H1 (cell line): ENCODE results near the gene MCF2L.

ENCODE experiments used
- BRCA1 ChIP-seq: IDR thresholded peaks from 2 replicates; pipeline ENCODE4 v1.6.1; 2012; ENCODE audit warnings: low read depth, low read length, improper control_type of control experiment
- EZH2 ChIP-seq: fragments of 200-600 bp; sonication (generic); IDR thresholded peaks from 2 replicates; pipeline ENCODE4 v1.7.1; 2012; ENCODE audit warnings: low read depth, mild to moderate bottlenecking, moderate library complexity, low read length, inconsistent platforms; ENCODE audit not compliant: severe bottlenecking
- FOSL1 ChIP-seq: IDR thresholded peaks from 2 replicates; pipeline ENCODE4 v1.6.1; 2011; ENCODE audit warnings: mild to moderate bottlenecking, low read depth, low read length, moderate library complexity; ENCODE audit not compliant: insufficient read depth
- POLR2A ChIP-seq, 2 experiments: IDR thresholded peaks; 1 replicate in 1 of 2; 2 replicates in 1 of 2; pipeline ENCODE4 v1.6.1; 2011; ENCODE audit warnings: low read depth in 2 of 2, low read length in 2 of 2, mild to moderate bottlenecking in 2 of 2; ENCODE audit errors: control extremely low read depth in 1 of 2
- SP1 ChIP-seq: IDR thresholded peaks from 2 replicates; pipeline ENCODE4 v1.6.1; 2011; ENCODE audit warnings: low read depth, low read length
- TF ChIP-seq, protein P1 (sequence below), 3 experiments: IDR thresholded peaks; 1 replicate in 2 of 3; 2 replicates in 1 of 3; pipeline versions ENCODE4 v1.5.1 to v1.6.1; 2011; ENCODE audit warnings: low read length in 3 of 3, mild to moderate bottlenecking in 3 of 3, inconsistent platforms in 2 of 3, low read depth in 1 of 3, moderate library complexity in 1 of 3; ENCODE audit not compliant: insufficient read depth in 1 of 3; ENCODE audit errors: control extremely low read depth in 1 of 3
- TF ChIP-seq, protein P2 (sequence below): IDR thresholded peaks from 2 replicates; pipeline ENCODE4 v1.6.1; 2012; ENCODE audit warnings: inconsistent platforms
- TF ChIP-seq, protein P3 (sequence below): IDR thresholded peaks from 2 replicates; pipeline ENCODE4 v1.6.1; 2011; ENCODE audit warnings: low read length, improper control_type of control experiment

DNA sequence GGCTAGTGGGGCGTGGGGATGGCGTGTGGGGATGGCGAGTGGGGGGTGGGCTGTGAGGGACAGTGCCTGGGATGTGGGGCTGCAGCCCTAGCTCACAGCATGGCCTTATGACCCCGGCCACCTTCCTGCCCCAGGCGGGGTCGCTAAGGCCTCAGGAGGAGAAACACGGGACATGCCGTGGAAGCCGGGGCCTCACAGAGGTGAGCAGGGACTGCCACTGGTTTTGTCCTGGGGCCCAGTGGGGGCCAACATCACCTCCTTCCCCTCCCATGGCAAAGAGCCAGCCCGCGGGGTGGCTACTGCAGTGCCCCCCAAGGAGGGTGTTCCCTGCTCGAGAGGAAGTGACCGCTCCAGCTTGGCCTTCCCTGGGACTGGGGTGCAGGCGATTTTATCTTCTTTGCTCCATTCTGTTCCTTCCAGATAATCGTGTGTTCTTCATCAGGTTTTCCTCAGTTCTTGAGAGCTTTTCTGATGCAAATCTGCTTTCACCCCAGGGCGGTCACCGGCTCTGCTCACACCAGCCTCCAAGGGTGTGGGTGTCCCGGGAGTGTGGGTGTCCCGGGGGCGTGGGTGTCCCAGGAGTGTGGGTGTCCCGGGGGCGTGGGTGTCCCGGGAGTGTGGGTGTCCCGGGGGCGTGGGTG, 137.8 kb downstream of the MCF2L start:
- no peak for TF ChIP-seq SP1
- TF ChIP-seq, protein P1, sequence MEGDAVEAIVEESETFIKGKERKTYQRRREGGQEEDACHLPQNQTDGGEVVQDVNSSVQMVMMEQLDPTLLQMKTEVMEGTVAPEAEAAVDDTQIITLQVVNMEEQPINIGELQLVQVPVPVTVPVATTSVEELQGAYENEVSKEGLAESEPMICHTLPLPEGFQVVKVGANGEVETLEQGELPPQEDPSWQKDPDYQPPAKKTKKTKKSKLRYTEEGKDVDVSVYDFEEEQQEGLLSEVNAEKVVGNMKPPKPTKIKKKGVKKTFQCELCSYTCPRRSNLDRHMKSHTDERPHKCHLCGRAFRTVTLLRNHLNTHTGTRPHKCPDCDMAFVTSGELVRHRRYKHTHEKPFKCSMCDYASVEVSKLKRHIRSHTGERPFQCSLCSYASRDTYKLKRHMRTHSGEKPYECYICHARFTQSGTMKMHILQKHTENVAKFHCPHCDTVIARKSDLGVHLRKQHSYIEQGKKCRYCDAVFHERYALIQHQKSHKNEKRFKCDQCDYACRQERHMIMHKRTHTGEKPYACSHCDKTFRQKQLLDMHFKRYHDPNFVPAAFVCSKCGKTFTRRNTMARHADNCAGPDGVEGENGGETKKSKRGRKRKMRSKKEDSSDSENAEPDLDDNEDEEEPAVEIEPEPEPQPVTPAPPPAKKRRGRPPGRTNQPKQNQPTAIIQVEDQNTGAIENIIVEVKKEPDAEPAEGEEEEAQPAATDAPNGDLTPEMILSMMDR (IDR thresholded peaks at IDR 0.05; ENCODE audit: control extremely low read depth in 1 of 3, insufficient read depth in 1 of 3, low read depth in 1 of 3, low read length in 3 of 3): no peak
- TF ChIP-seq EZH2: no peak
- no peak for TF ChIP-seq BRCA1
- no peak for TF ChIP-seq FOSL1
- TF ChIP-seq, protein P2, sequence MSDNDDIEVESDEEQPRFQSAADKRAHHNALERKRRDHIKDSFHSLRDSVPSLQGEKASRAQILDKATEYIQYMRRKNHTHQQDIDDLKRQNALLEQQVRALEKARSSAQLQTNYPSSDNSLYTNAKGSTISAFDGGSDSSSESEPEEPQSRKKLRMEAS: no peak
- no peak for TF ChIP-seq POLR2A (IDR thresholded peaks at IDR 0.05; ENCODE audit: control extremely low read depth in 1 of 2, low read depth in 2 of 2, low read length in 2 of 2)
- TF ChIP-seq, protein P3, sequence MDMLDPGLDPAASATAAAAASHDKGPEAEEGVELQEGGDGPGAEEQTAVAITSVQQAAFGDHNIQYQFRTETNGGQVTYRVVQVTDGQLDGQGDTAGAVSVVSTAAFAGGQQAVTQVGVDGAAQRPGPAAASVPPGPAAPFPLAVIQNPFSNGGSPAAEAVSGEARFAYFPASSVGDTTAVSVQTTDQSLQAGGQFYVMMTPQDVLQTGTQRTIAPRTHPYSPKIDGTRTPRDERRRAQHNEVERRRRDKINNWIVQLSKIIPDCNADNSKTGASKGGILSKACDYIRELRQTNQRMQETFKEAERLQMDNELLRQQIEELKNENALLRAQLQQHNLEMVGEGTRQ: no peak
